ENCODE measurements around the gene SMG7. TPM values are rescaled to one million over a fixed set of nuclear protein-coding genes. Genes with fewer than 3 reads are reported as not detected.

Gene SMG7
- polyA plus RNA-seq, 1 donor from 2014 or later, result 19.1 TPM

- TF ChIP-seq REST (IDR thresholded peaks at IDR 0.05; ENCODE audit: borderline replicate concordance) (no peak), EZH2 (IDR thresholded peaks at IDR 0.05; ENCODE audit: borderline replicate concordance, insufficient read depth, low read length, poor library complexity, severe bottlenecking) (no peak)
Measured at GRCh38 chr1:183598386-183598785, 126.1 kb downstream of the SMG7 start (continued).

GRCh38 chr1:183600136-183600535 is 127.8 kb downstream of the SMG7 start:
- Histone ChIP-seq H3K27me3 (ENCODE audit: insufficient read depth, low read depth, low read length) (no peaks in the 10 kb centered on the region), H3K9ac (ENCODE audit: low read length) (no peak overlapping the region), H3K9me3 (ENCODE audit: low read length) (no peaks in the 10 kb centered on the region), H3K9me2 (ENCODE audit: insufficient read depth, low read length) (no peaks in the 10 kb centered on the region), H3K79me2 (replicated peaks; ENCODE audit: insufficient read depth, low read length) (no peaks in the 10 kb centered on the region), H3K27ac (ENCODE audit: low read length) (no peak overlapping the region), H4K20me1 (ENCODE audit: insufficient read depth) (no peaks in the 10 kb centered on the region), H3K4me3 (ENCODE audit: low read length) (no peak overlapping the region), H3F3A (ENCODE audit: insufficient read depth, low read length, poor library complexity, severe bottlenecking) (no peaks in the 10 kb centered on the region), H3K36me3 (ENCODE audit: insufficient read depth, low read length) (no peaks in the 10 kb centered on the region), H3K4me2 (ENCODE audit: low read length) (no peak overlapping the region), H2AFZ (ENCODE audit: low read depth, low read length) (no peak overlapping the region)
- no peak for TF ChIP-seq MXI1 (conservative IDR thresholded peaks at IDR 0.05; ENCODE audit: poor library complexity, severe bottlenecking)
- TF ChIP-seq REST (IDR thresholded peaks at IDR 0.05; ENCODE audit: borderline replicate concordance), result no peak
- TF ChIP-seq POLR2AphosphoS5 (IDR thresholded peaks at IDR 0.05), result no peak

- H3K27ac ChIP-seq (ENCODE audit: low read length), result no peak overlapping the region
- TF ChIP-seq RAD21 (conservative IDR thresholded peaks at IDR 0.05) (no peak), REST (IDR thresholded peaks at IDR 0.05; ENCODE audit: borderline replicate concordance) (no peak), TAF1 (IDR thresholded peaks at IDR 0.05; ENCODE audit: low read depth) (no peak), EP300 (conservative IDR thresholded peaks at IDR 0.05; ENCODE audit: poor library complexity, severe bottlenecking) (no peak), CTCF (IDR thresholded peaks at IDR 0.05; ENCODE audit: poor library complexity, severe bottlenecking) (no peak), MXI1 (conservative IDR thresholded peaks at IDR 0.05; ENCODE audit: poor library complexity, severe bottlenecking) (no peak), EZH2 (IDR thresholded peaks at IDR 0.05; ENCODE audit: borderline replicate concordance, insufficient read depth, low read length, poor library complexity, severe bottlenecking) (no peak), SMC3 (conservative IDR thresholded peaks at IDR 0.05; ENCODE audit: poor library complexity) (no peak), POLR2AphosphoS5 (IDR thresholded peaks at IDR 0.05) (no peak)
Measured at GRCh38 chr1:183600634-183601033, 128.3 kb downstream of the SMG7 start.

More at GRCh38 chr1:183600634-183601033, 128.3 kb downstream of the SMG7 start:
- Histone ChIP-seq H3F3A (ENCODE audit: insufficient read depth, low read length, poor library complexity, severe bottlenecking) (no peaks in the 10 kb centered on the region), H3K9me3 (ENCODE audit: low read length) (no peaks in the 10 kb centered on the region), H3K9ac (ENCODE audit: low read length) (no peak overlapping the region), H3K36me3 (ENCODE audit: insufficient read depth, low read length) (no peaks in the 10 kb centered on the region), H3K4me2 (ENCODE audit: low read length) (no peak overlapping the region), H4K20me1 (ENCODE audit: insufficient read depth) (no peaks in the 10 kb centered on the region), H3K79me2 (replicated peaks; ENCODE audit: insufficient read depth, low read length) (no peaks in the 10 kb centered on the region), H2AFZ (ENCODE audit: low read depth, low read length) (no peak overlapping the region), H3K9me2 (ENCODE audit: insufficient read depth, low read length) (no peaks in the 10 kb centered on the region), H3K27me3 (ENCODE audit: insufficient read depth, low read depth, low read length) (no peaks in the 10 kb centered on the region), H3K4me3 (ENCODE audit: low read length) (no peak overlapping the region)

Data from neural cell (in vitro differentiated cells).